Stimulated activated CD8-positive, alpha-beta memory T cell treated with anti-CD3 and anti-CD28 coated beads, Interleukin-15, amount 100 ng/mL, for 4 hours (primary cell): ENCODE data around the gene TOX2.

Experiments used
- DNase-seq, 2 donors: peaks; one replicate each; pipeline ENCODE4 v3.0.0-alpha.2; 2020; ENCODE audit warnings: low read depth in 2 of 2

The TOX2 gene

GRCh38 chr20:43977252-43977651 is 62.6 kb downstream of the TOX2 start:
- no peak for DNase-seq

DNA sequence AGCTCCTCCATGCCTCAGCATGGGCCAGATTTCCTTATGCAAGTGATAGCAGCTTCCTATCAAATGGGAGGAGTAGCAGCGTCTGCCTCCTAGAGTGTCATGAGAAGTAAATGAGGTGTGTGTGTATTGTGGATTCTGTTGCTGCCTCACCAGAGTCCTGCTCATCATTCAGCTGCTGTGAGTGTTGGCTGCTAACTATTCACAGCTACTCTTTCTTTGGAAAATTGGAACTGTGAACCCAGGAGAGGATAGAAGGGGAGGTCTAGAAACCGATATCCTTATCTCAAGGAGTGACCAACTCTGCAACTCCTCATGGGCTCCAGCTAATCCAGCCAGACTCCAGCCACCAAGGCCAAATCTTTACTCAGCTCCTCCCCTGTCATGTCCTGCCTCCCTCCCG is 63.3 kb downstream of the TOX2 start:
- DNase-seq: no peak

- no peak for DNase-seq
Observed at GRCh38 chr20:43979576-43980105, 65.0 kb downstream of the TOX2 start.

- DNase-seq: no peak
Observed at GRCh38 chr20:43981540-43981939, 66.9 kb downstream of the TOX2 start.

- no peak for DNase-seq
Observed at GRCh38 chr20:43982016-43982415, 67.4 kb downstream of the TOX2 start.

DNA sequence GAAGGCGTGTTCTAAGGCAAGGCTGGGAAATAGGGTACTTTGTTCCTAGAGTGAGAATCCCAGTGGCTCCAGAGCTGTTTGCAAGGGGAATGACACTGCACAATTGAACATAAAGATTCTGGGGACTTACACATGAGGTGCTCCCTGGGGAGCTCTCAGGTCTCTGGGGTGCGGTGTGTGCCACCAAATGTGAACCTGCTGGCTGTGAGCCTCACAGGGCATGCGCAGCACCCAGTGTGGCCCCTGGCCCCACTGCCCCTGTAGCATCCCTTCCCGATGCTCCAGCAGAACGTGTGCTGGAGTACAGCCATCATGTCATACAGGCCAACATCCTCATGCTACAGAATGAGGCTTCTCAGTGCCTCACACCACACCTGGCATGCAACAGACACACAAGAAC is 68.2 kb downstream of the TOX2 start:
- DNase-seq: no peak

DNA sequence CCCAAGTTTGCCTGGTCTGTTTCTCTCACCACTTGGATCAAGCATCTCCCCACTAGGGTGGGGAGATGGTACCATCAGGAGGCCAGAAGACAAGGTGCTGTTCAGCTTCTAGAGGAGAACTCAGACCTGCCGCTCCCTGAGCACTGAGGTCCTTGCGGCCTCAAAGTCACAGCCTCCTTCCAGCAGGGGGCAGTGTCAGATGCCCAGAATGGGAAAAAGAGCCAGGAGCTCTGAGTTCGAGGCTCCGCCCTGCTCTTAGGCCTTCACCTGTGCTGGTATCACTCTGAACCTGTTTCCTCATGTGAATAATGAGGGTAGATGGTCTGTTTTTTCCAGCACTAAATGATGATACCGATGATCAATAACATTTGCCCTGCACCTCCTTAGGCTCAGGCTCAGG is 68.7 kb downstream of the TOX2 start:
- no peak for DNase-seq

GRCh38 chr20:43983904-43984361 is 69.3 kb downstream of the TOX2 start:
- DNase-seq: no peak

DNA sequence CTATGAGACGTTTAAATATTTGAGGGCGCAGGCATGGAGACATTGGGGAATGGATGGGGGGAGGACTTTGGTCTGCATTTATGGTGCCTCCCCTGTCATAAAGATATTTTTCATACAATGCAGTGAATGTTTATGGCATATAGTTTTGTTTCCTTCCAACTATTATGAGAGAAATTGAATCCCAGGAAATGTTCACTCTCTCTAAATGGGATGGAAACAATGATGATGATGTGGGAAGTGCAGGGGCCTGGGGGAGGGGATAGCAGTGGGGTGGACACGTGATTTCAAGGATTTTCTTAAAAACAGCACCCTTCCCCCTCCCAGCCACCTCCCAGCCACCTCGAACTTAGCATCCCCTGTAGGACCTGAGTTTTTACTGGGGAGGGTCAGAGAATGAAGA is 69.9 kb downstream of the TOX2 start:
- DNase-seq: no peak

GRCh38 chr20:43985121-43985520 is 70.5 kb downstream of the TOX2 start:
- no peak for DNase-seq

GRCh38 chr20:43985608-43986316 is 71.1 kb downstream of the TOX2 start:
- no peak for DNase-seq

GRCh38 chr20:43987018-43987417 is 72.4 kb downstream of the TOX2 start:
- DNase-seq: no peak

DNA sequence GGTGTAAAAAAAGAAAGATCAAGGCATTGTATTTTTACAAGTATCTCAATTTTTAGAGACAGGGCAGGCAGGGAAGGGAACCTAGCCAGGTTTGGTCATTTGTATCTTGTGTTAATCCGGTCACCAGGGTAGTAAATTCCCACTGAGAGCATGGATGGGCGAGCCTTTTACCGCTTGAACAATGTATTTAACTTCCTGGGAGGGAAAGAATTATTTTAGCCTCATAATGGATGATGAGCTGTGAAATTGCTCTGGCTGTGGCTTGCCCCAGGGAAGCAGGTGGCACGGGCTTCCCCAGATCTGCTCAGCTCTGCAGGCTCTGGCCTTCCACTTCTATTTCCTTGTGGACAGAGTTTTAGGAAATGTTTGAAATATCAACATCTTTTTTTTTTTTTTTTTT is 72.9 kb downstream of the TOX2 start:
- no peak for DNase-seq

DNA sequence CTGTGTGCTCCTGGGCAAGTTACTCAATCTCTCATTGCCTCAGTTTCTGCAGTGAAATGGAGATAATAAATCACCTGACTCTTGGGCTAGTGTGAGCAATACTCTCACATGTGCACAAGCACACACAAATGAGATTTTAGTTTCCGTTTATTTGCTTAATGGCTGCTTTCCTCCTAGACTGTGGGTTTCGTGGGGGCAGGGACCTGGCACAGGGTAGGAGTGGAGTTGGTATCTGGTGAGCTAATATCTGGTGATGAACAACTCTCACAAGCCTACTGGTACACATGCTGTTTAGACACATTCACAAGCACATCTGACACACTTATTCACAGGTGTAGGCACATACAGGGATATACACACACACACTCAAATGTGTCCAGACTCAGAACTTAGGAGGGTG is 73.8 kb downstream of the TOX2 start:
- DNase-seq: no peak

GRCh38 chr20:43988867-43989266 is 74.2 kb downstream of the TOX2 start:
- DNase-seq: no peak

- DNase-seq: no peak
Observed at GRCh38 chr20:43991261-43991660, 76.6 kb downstream of the TOX2 start.

- no peak for DNase-seq
Observed at GRCh38 chr20:43991982-43992381, 77.3 kb downstream of the TOX2 start.

DNA sequence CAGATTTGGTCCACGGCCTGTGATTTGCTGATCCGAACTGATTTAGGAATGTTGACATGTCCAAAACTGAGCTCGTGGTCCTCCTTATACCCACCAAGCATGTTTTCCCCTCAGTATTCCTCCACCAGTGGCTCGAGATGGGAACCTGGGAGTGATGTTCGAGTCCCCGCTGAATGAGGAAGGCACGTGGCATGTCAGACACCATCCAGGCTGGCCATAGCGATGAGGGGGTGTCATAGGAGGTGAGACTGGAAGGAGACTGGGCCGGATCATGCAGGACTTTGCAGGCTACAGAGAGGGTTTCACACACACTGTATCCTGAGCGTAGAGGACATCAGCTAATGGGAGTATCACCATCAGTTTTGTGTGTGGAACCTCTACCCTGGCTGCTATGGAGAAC is 78.2 kb downstream of the TOX2 start:
- DNase-seq: no peak

- DNase-seq: no peak
Observed at GRCh38 chr20:43993560-43993959, 78.9 kb downstream of the TOX2 start.

GRCh38 chr20:43994486-43995100 is 79.9 kb downstream of the TOX2 start:
- no peak for DNase-seq

DNA sequence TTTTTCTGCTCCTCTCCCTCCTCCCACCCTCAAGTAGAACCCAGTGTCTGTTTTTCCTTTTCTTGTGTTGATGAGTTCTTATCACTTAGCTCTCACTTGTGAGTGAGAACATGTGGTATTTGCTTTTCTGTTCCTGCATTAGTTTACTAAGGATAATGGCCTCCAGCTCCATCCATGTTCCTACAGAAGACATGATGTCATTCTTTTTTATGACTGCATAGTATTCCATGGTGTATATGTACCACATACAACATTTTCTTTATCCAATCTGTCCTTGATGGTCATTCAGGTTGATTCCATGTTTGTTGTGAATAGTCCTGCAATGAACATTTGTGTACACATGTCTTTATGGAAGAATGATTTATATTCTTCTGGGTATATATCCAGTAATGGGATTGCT is 81.0 kb downstream of the TOX2 start:
- no peak for DNase-seq

GRCh38 chr20:43996240-43996930 is 81.7 kb downstream of the TOX2 start:
- DNase-seq: no peak

- no peak for DNase-seq
Observed at GRCh38 chr20:43999848-44000247, 85.2 kb downstream of the TOX2 start.
